Heart right ventricle (tissue), 16 donors: ENCODE results near the gene TDRD7. TPM values are rescaled to one million over a fixed set of nuclear protein-coding genes. Genes with fewer than 3 reads are reported as not detected.

Experiments
- ATAC-seq, 8 donors: fragments of 200-7000 bp; cut with Tn5 transposase; one replicate each; pipeline ENCODE4 v1.9.1; 2020; ENCODE audit warnings: mild to moderate bottlenecking in 8 of 8, moderate library complexity in 8 of 8, moderate number of reproducible peaks in 1 of 8
- DNase-seq, 2 donors: peaks; one replicate each; pipeline ENCODE4 v3.0.0-alpha.2; 2020
- H3K27ac ChIP-seq, 10 donors: fragments of 200-600 bp; sonication (generic) in 2 of 10; one replicate each; pipeline versions ENCODE4 v1.5.0 to v1.8.0; 2020 to 2022; ENCODE audit warnings: mild to moderate bottlenecking in 3 of 10
- H3K27me3 ChIP-seq, 7 donors: fragments of 200-600 bp; one replicate each; pipeline ENCODE4 v1.8.0; 2021 to 2022; ENCODE audit warnings: mild to moderate bottlenecking in 2 of 7
- H3K36me3 ChIP-seq, 9 donors: fragments of 200-600 bp; sonication (generic) in 1 of 9; one replicate each; pipeline versions ENCODE4 v1.5.0 to v1.8.0; 2020 to 2022; ENCODE audit warnings: mild to moderate bottlenecking in 2 of 9
- H3K4me1 ChIP-seq, 9 donors: fragments of 200-600 bp; sonication (generic) in 1 of 9; one replicate each; pipeline versions ENCODE4 v1.5.0 to v1.8.0; 2020 to 2022; ENCODE audit warnings: mild to moderate bottlenecking in 4 of 9
- H3K4me3 ChIP-seq, 10 donors: fragments of 200-600 bp; sonication (generic) in 2 of 10; one replicate each; pipeline versions ENCODE4 v1.5.0 to v1.8.0; 2020 to 2022; ENCODE audit warnings: mild to moderate bottlenecking in 7 of 10, moderate library complexity in 2 of 10
- H3K9me3 ChIP-seq, 11 donors: fragments of 200-600 bp in 10 of 11; sonication (generic) in 2 of 11; one replicate each; pipeline versions ENCODE4 v1.5.0 to v1.8.0; 2013 to 2022; ENCODE audit warnings: mild to moderate bottlenecking in 2 of 11, control low read depth in 1 of 11, moderate library complexity in 1 of 11
- CTCF ChIP-seq, 9 donors: fragments of 200-600 bp; sonication (generic) in 2 of 9; IDR thresholded peaks; one replicate each; pipeline versions ENCODE4 v1.5.0 to v1.8.0; 2021 to 2022; ENCODE audit warnings: antibody characterized with exemption in 9 of 9, mild to moderate bottlenecking in 5 of 9, moderate library complexity in 1 of 9
- WGBS, 2 donors: extraction: QIAGEN DNeasy Blood & Tissue Kit; methylation state at CpG; one replicate each; pipeline ENCODE4 v1.1.7; 2013; ENCODE audit warnings: inconsistent platforms in 1 of 2; 5-methylcytosine and 5-hydroxymethylcytosine counted together
- intact Hi-C, 10 donors: fragments of 100-400 bp; cut with DNase I; formaldehyde crosslinking; loops; one replicate each; pipeline versions ENCODE4 v1.11.1 to v1.14.2; 2022
- polyA plus RNA-seq, 2 donors: library from polyadenylated mRNA; stranded (reverse); fragments of 200-250 nt; gene quantifications; one replicate each; pipeline ENCODE4 v1.2.3, GENCODE V29; 2013
- total RNA-seq, 10 donors: library from RNA; stranded (reverse); fragmentation: NEBNext Ultra II Directional in 3 of 10; extraction: Animal tissue kit (Norgen Biotek cat#: 25700) in 3 of 10; gene quantifications; one replicate each; pipeline versions ENCODE4 v1.2.1 to v1.2.4, GENCODE V29; 2021 to 2023
- donor health status: Arrhythmogenic right ventricular cardiomyopathy.
- donor health status: ischemic (EF 13 %, LVEDD 7.1; RV severe dilation, severe dysfunction).
- donor health status: healthy with polysubstance abuse.
- donor health status: DM: no; HTN: yes; CAD: no.
- donor health status: DM: no; HTN: no; CAD: no.
- donor health status: ischemic (EF 25% LVEDD 6.9; RV normal size, moderate dysfunction).
- donor health status: ischemic (EF 25% LVEDD 5.7; RV mildly dilated, moderate dysfunction).
- donor health status: healthy.
- donor health status: DM: yes; HTN: yes; CAD: no.
- donor health status: Ischemic cardiomyopathy.
- donor health status: ischemic (EF 35%, LVEDD 5.7; RV mildly dilated, moderate dysfunction).
- donor health status: nonischemic (EF 11% LVEDD 7.7; RV severe dilation, severe dysfunction).
- donor health status: DM: yes; HTN: yes; CAD: no.
- donor health status: PGD.
- donor health status: ischemic (EF 29% LVEDD 5.4; RV normal size, mild dysfunction).
- donor health status: nonischemic (EF 23%, LVEDD 6.1; RV moderate dilation, normal function).

The TDRD7 gene
- total and polyA plus RNA-seq, 12 donors: 4.0 to 12.8 (median 8.0) TPM

GRCh38 chr9:97512966-97513560 lies 101.2 kb downstream of the TDRD7 start:
- H3K36me3 ChIP-seq: no peaks in the 10 kb centered on the region
- WGBS, 2 donors: 73 to 75% methylated on average over 8 of the region's 8 CpGs
- H3K4me3 ChIP-seq: no peak overlapping the region
- DNase-seq (no peak), ATAC-seq (no peak)
- intact Hi-C loops: no loop called here
- H3K27me3 ChIP-seq: no peaks in the 10 kb centered on the region
- H3K4me1 ChIP-seq: peaks cover 4 to 80% (median 28%) of the 10 kb centered on the region in 9 donors
- H3K9me3 ChIP-seq: no peaks in the 10 kb centered on the region
- no peak for TF ChIP-seq CTCF (IDR thresholded peaks at IDR 0.05)
- H3K27ac ChIP-seq: no peak overlapping the region

GRCh38 chr9:97514531-97514930 lies 102.6 kb downstream of the TDRD7 start:
- WGBS, 2 donors: 53% methylated on average over 9 of the region's 9 CpGs
- H3K4me1 ChIP-seq: peaks cover 4 to 82% (median 35%) of the 10 kb centered on the region in 9 donors
- intact Hi-C loops: no loop called here
- peak overlapping the region in 7 of 10 donors; percentile 4 to 39 (median 15) for H3K27ac ChIP-seq
- no peaks in the 10 kb centered on the region for H3K9me3 ChIP-seq
- DNase-seq: no peak
- peaks cover 0 to under 1% (median 0%) of the 10 kb centered on the region in 9 donors for H3K36me3 ChIP-seq
- peak in 7 of 8 donors; percentile 22 to 89 (median 54) for ATAC-seq
- TF ChIP-seq CTCF (IDR thresholded peaks at IDR 0.05): no peak
- no peaks in the 10 kb centered on the region for H3K27me3 ChIP-seq
- no peak overlapping the region for H3K4me3 ChIP-seq

GRCh38 chr9:97515662-97516061 lies 103.8 kb downstream of the TDRD7 start:
- intact Hi-C loops: no loop called here
- no peak for TF ChIP-seq CTCF (IDR thresholded peaks at IDR 0.05)
- no peak overlapping the region for H3K4me3 ChIP-seq
- peak overlapping the region in 2 of 10 donors; percentile 5 to 15 for H3K27ac ChIP-seq
- ATAC-seq (no peak), DNase-seq (no peak)
- no peaks in the 10 kb centered on the region for H3K27me3 ChIP-seq
- H3K9me3 ChIP-seq: no peaks in the 10 kb centered on the region
- peaks cover 0 to 3% (median 0%) of the 10 kb centered on the region in 9 donors for H3K36me3 ChIP-seq
- peaks cover 5 to 87% (median 42%) of the 10 kb centered on the region in 9 donors for H3K4me1 ChIP-seq
- WGBS, 2 donors: 44 to 65% methylated on average over 6 of the region's 6 CpGs

- intact Hi-C loops: no loop called here
- Histone ChIP-seq H3K4me1 (peaks cover 8 to 87% (median 45%) of the 10 kb centered on the region in 9 donors), H3K27ac (no peak overlapping the region), H3K4me3 (no peak overlapping the region), H3K27me3 (no peaks in the 10 kb centered on the region), H3K9me3 (no peaks in the 10 kb centered on the region), H3K36me3 (peaks cover 0 to 3% (median 0%) of the 10 kb centered on the region in 9 donors)
- 75 to 85% methylated on average over 8 of the region's 8 CpGs for WGBS, 2 donors
- no peak for TF ChIP-seq CTCF (IDR thresholded peaks at IDR 0.05)
- DNase-seq (no peak), ATAC-seq (no peak)
These were observed 104.2 kb downstream of the TDRD7 start for GRCh38 chr9:97516111-97516510.
